IPS-NIHi11 (cell line): ENCODE data around the gene SMC5.
A peak's percentile ranks its signal among the peaks of the same experiment; 100 is the strongest.
"Not testable (repeated sequence)": the region's sequence is repeated elsewhere in the genome, so short reads cannot be mapped to it uniquely, and the experiment has no call there.

ENCODE experiments used
- DNase-seq: peaks from one replicate; pipeline ENCODE4 v3.0.0; 2012; ENCODE audit warnings: mixed read lengths, low spot score

SMC5 gene

DNA sequence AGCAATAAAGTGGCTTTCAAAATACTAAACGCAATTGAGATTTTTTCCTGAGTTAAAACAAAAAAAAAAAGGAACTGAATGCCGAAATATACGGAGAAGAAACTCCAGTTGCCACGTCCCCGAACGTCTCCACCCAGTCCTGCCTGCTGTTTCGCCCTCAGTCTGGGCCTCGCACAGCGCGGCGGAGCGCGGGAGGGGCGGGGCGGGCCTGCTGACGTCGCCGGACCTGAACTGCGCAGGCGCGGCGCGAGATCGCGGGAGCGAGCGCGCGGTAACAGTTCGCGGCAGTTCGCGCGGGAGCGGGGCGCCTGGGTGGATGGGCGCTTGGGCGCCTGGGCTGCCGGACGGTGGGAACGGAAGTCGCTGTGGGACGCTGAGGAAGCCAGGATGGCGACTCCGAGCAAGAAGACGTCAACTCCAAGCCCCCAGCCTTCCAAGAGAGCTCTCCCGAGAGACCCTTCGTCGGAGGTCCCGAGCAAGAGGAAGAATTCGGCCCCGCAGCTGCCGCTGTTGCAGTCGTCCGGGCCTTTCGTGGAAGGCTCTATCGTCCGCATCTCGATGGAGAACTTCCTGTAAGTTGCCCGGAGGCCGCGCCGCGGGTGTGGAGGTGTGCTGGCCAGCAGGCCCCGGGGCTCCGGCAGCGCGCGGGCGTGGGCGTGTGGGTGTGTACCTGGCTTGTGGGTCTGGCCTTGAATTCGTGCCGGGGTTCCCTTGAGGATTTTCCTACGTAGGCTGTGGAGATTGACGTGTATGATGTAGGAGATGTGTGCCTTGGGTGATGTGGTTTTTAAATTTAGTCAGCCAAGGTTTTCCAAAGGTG lies at the start of gene SMC5:
Gene SMC5 (plus strand): TSS at position 287 of the 820 bp plus-strand sequence. CDS start 101 bp downstream, at position 388.
- peak; percentile 93 for DNase-seq

DNA sequence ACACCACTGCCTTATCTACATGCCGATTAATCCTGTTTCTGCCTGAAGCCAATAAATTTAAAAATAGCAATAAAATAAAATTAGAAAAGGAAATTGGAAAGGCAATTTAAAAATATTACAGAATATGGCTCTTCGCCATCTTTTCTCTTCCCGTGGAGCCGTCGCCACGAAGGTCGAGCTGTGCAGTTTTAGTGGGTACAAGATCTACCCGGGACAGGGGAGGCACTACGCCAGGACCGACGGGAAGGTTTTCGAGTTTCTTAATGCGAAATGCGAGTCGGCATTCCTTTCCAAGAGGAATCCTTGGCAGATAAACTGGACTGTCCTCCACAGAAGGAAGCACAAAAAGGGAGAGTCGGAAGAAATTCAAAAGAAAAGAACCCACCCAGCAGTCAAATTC lies 41.7 kb upstream of the SMC5 start:
- no peak for DNase-seq

DNA sequence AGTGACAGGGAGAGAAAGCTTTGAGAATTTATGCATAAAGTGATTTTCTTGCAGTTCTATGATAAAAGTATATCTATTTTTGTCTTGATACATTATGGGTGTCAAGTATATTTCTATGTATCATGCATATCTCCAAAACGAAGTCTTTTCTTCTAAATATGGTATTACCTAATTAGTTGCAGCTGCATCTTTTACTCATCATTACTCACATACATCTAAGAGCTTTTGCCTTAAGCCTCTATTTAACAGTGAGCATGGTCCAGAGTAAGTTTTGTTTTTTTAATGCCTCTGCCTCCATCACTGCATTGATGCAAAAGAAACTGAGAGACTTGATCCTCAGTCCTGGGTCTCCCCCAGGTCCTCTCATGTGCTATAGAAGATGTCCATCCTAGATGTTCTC lies 40.0 kb upstream of the SMC5 start:
- DNase-seq: no peak

DNA sequence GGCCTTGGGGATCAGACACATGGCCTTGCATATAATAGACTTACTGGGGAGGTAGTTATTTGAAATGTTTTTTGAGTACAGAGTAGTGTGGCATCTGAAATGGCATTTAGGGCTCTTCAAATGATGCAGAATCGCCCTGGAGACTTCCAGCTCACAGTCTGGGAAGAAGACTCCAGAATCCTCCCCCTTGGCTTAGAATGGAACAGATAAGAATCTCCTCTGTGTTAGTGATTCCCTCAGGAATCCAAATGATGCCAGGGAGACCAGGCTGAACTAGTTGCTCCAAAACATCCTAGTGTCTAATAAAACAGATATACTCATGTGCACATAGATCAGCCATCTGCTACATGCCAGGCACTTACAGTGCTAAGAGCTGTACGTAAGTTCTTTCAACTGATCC lies 38.6 kb upstream of the SMC5 start:
- no peak for DNase-seq

DNA sequence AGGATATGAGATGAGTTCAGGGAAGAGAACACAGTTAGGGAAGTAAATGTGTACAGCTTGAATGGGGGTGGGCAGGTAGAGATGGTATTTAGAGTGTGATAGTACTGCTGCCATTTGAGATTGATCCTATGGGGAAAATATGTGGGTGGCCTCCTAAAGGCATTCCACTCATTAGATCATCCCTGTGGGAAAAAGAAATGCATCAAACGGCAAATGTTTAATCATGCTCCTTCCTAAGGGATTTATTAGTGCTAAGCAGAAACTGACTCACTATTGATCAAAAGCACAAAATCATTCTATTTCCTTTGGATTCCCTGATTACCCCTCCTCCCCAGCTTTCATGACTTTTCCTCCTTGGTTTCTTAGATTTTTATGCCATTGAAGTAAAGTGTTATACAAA lies 36.4 kb upstream of the SMC5 start:
- no peak for DNase-seq

DNA sequence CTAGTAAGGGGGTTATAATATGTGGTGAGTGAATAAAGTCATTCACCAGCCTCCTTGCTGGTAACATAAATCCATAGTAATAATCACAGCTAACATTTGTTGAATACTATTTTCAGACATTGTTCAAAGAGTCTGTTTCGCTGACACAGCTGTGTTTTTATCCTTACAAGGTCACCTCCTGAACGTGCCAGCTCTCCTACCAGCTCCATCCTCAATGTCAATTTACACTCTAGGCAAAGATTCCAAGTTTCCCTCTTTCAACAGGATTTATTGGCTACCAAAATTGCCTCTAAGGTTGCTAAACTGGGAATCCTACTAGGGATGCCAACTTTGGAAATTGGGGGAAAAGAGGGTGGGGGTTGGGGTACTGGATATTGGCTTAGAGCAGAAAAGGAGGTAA lies 30.7 kb upstream of the SMC5 start:
- no peak for DNase-seq

DNA sequence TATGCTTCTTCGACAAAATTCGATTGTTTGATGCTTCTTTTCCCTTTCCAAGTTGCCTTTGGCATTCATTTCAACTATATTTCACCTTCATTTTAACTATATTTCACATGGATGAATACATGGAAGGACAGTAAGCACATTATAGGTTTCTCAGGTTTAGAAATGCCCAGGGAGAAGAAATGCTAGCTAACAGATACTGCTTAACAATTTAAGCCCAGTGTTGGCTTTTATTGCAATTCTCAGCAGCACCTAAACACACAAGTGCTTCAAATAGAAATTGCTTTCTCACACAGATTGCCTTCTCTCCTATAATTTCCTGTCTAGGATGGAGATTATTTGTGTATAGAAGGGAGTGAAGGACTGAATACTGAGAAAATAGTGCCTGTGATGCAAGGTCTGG lies 30.2 kb upstream of the SMC5 start:
- DNase-seq: no peak

DNA sequence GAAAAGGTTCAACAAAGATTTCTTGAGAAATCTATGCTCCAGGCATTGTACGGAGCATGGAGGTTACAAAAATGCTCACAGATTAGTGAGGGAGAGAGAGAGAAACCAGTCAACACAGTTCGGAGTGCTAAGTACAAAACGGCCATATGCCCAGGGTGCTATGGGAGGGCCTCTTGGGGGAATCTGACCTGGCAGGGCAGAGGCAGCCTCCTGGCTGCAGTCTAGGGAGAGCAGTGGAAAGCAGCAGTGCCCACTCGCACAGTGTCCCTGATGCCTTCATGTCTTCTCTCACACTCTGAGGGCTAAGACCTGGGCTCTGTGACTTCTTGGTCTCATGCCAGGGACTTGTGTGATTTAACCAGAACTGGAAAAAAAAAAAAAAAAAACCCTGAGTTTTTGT lies 29.8 kb upstream of the SMC5 start:
- no peak for DNase-seq

DNA sequence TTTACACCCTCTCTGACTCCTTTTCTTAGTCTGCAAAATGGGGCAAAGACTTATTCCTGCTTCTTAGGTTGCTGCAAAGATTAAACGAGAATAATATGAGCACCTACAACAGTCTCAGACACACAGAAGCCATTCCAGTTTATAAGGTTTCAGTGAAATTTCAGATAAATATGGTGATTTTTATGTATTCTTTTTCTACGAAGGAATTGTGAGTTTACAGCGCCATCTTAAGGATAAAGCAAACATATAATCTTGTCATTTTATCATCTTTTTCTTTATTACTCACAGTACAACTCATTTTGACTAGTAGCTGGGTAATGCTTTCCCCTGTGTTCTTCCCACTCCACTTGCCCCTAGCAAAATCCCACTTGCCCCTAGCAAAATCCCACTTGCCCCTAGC lies 29.2 kb upstream of the SMC5 start:
- DNase-seq: no peak

DNA sequence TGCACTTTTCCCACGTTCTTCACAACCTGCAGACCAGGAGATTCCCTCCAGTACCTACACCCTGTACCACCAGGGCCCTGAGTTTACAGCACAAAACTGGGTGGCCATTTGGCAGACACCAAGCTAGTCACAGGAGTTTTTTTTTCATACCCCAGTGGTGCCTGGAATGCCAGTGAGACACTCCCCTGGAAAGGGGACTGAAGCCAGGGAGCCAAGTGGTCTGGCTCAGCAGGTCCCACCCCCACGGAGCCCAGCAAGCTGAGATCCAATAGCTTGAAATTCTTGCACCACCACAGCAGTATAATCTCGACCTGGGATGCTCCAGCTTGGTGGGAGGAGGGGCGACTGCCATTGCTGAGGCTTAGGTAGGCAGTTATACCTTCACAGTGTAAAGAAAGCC lies 26.3 kb upstream of the SMC5 start:
- no peak for DNase-seq

DNA sequence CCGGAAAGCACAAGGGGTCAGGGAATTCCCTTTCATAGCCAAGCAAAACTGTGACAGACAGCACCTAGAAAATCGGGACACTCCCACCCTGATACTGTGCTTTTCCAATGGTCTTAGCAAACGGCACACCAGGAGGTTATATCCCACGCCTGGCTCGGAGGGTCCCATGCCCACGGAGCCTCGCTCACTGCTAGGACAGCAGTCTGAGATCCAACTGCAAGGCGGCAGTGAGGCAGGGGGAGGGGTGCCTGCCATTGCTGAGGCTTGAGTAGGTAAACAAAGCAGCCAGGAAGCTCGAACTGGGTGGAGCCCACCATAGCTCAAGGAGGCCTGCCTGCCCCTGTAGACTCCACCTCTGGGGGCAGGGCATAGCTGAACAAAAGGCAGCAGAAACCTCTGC lies 24.6 kb upstream of the SMC5 start:
- not testable (repeated sequence) for DNase-seq

DNA sequence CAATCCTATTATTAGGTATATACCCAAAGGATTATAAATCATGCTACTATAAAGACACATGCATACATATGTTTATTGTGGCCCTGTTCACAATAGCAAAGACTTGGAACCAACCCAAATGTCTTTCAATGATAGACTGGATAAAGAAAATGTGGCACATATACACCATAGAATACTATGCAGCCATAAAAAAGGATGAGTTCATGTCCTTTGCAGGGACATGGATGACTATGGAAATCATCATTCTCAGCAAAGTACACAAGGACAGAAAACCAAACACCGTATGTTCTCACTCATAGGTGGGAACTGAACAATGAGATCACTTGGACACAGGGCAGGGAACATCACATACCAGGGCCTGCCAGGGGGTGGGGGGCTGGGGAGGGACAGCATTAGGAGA lies 12.8 kb upstream of the SMC5 start:
- DNase-seq: not testable (repeated sequence)

DNA sequence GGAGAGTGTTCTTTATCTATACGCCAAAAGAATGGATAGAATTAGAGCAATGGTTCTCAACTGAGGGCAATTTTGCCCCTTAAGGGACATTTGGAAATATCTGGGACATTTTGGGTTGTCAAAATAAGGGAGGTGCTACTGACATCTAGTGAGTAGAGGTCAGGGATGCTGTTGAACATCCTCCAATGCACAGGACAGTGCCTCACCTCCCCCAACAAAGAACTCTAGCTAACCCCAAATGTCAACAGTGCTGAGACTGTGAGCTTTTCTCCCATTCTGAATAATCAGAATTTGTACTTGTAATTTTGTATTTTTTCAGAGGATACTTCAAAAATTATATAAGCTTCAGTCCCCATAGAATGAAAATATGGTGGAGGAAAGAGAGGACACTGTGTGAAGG lies 8.6 kb upstream of the SMC5 start:
- no peak for DNase-seq

DNA sequence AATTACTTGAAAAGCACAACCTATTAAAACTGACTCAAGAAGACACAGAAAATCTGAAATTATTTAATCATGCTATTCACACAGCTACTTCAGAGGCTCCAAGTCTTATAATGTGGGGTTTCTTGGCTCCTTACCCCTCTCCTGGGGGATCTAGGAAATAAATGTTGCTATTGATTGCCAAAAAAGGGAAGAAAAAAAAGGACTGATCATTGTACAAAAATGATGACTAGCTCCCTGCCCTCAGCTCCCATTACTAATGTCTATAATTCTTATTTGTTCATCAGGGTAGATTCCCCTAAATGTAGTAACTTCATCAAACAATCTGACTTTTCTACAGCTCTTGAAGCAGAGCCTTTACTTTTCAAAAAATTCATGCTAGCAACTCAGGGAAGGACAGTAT lies 3.3 kb upstream of the SMC5 start:
- DNase-seq: no peak

DNA sequence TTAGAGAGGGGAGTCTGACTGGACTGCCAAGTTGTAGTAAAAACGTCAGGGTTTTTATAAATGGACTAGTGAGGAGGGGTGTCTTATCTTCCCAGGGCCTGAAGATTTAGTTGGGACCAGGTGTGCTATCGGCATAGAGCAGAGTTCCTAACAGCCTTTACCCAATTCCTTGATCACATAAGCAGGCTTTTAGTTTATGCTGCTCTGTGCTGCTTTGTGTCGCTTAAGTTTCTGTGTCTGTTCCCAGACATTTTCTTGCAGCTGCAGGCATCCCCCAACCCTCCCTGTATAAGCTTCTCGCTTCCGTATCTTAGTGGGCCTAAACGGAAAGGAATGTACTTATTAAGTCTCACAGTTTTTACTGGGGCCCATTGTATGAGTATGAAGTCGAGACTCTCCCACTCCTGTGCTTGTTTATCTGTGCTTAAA lies 2.6 kb upstream of the SMC5 start:
- DNase-seq: no peak

DNA sequence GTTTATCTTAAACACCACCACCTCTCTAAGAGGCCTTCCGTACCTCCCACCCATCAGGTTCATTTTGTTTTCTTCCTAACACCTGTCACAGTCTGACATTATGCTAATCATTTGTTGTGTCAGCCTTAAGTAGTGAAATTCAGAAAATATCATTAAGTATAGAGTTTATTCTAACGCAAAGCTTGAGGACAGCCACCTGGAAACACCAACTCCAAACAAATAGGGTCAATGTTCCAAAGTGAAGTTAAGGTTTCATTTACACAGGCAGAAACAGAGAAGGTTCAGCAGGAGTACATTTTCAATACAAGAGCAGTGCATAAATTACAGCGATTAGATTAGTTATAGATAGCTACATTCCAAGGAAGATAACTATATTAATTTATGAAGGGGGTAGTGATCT lies 1.3 kb upstream of the SMC5 start:
- DNase-seq: no peak

DNA sequence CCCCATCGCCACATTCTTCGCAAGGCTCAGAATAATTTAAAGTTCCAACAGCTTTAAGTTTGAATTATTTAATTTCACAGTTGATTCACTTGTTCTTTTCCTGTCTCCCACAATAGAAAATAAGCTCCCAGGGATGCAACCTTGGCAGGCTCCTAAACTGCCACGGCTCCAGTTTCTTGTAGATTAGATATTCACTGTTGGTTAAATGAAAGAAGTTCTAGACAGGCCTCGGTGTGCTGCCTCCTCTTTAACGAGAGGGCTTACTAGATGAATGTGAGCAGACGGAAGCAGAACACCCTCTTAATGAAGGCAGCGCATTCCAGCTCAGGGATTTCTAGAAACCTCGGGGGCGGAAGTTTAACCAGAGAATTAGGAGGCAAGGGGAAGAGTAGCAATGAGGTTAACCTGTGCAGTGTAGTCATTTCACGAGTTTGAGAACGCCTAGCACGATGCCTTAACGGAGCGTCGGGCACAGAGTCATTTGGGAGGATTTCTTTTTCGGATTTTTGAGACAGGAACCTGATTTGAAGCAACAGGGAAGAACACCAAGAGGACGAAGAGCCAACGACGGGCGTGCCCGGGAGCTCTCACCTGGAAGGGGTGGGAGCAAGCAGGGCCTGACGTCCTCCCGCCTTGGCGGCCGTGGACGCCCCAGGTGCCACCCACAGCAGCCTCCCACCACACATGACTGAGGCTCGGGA lies 637 bp upstream of the SMC5 start:
- peak; percentile 64 for DNase-seq

DNA sequence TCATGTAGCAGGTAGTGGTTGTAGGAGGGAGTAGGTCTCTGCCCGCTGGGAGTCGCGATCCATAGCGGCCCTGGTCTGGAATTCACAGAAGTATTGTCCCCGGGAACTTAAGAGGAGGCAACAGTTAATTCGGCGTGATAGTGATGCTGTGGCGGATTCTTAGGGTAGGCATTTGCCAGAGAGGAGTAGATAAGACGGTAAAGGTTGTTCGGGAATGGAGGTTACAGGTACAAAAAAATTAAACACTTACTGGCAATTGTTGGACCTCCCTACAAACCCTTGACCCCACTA lies 679 bp downstream of the SMC5 start:
- DNase-seq: no peak

DNA sequence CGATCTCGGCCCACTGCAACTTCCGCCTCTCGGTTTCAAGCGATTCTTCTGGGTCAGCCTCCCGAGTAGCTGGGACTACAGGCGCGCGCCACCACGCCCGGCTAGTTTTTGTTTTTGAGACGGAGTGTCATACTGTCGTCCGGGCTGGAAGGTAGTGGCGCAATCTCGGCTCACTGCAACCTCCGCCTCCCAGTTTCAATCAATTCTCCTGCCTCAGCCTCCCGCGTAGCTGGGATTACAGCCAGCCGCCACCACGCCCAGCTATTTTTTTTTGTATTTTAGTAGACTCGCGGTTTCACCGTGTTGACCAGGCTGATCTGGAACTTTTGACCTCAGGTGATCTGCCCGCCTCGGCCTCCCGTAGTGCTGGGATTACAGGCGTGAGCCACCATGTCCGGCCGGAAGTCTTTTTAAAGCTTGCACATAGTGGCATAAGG lies 1.2 kb downstream of the SMC5 start:
- no peak for DNase-seq

DNA sequence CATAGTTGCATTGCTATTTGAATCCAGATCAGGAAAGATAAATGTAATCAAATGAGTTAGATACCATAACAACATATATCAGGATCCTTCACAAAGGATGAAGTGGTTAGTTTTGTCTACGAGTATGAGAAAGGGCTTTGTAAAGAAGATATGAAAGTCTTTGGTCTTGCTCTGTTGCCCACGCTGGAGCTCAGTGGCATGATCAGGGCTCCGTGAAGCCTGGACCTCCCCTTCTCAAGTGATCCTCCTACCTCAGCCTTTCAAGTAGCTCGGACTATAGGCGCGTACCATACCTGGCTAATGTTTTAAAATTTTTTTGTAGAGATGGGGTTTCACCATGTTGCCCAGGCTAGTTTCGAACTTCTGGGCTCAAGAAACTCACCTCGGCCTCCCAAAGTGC lies 1.8 kb downstream of the SMC5 start:
- DNase-seq: no peak

DNA sequence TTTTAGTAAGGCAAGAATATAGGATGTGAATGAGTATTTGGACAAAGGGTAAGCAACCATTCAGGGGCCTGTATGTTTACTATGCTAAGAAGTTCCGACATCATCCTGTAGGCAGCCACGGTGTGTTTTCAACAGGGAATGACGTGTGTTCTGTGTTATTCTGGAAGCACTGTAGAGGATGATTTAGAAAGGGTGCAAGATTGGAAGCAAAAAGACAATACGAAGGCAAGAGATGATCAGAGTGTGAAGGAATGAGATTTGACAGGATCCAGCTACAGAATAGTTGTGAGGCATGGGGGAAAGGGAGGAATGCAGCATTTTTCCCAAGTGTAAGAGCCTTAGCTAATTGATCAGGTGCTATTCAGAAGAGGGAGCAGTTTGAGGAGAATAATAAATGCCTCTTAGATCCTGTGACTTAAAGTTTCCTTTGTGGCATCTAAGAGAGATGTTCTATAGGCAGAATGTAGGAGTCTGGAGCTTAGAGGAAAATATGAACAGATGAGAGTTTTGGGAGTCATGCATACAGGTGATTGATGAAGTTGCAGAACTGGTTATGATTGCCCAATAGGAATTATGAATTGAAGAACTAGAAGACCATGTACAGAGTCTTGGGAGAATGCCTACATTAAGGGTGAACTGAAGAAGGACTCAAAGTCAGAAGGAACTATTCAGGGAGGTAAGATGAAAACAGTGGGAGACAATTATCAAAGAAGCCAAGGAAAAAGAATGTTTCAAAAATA lies 2.5 kb downstream of the SMC5 start:
- DNase-seq: no peak

DNA sequence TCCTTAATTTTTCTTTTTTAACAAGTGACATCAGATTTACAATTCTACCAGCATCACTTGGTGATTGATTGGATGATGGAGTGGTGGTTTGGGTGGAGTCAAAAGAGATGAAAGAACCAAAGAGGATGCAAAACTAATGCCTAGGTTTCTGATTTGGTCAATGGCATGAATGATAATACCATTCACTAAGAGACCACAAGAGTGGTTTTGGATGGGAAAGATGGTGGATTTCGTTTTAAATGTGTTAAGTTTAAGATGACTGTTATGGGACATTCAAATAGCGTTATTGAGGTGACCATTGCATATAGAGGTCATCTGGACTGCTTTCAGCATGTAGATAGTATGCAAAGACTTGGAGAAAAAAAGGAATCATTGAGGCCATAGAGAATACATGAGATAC lies 3.6 kb downstream of the SMC5 start:
- no peak for DNase-seq

DNA sequence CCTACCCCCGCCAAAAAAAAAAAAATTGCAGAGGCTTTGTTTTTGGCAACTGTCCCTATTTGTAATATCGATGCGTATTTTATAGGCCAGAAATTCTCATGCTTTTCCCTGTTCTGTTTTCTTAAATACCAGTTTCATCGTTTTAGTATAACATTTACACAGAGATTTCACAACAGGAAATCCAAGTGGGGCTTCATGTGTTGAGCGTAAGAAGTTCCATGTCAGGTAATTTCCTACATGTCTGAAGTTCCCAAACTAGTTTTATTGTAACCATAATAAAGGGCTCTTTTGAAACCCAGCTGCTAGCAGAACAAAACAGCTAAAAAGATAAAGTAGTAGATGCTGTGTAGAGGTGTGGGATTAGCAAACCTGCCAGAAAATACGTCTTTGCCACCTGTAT lies 4.2 kb downstream of the SMC5 start:
- DNase-seq: no peak
